ENCODE results near the gene TBX2. TPM values are rescaled to one million over a fixed set of nuclear protein-coding genes. Genes with fewer than 3 reads are reported as not detected.

Gene TBX2
- total RNA-seq, 1 experiment from 2014 or later: 0.08 TPM

- DNase-seq (ENCODE audit: low spot score): no peak
These were observed 11.9 kb upstream of the TBX2 start for GRCh38 chr17:61387511-61388305.

GRCh38 chr17:61388561-61389356, 10.9 kb upstream of the TBX2 start:
- no peak for DNase-seq (ENCODE audit: low spot score)

GRCh38 chr17:61389670-61390478, 9.8 kb upstream of the TBX2 start:
- DNase-seq (ENCODE audit: low spot score): peak; percentile 53

- DNase-seq (ENCODE audit: low spot score): no peak
These were observed 9.2 kb upstream of the TBX2 start for GRCh38 chr17:61390479-61390791.

GRCh38 chr17:61391595-61392291, 7.9 kb upstream of the TBX2 start:
- DNase-seq (ENCODE audit: low spot score): no peak

- no peak for DNase-seq (ENCODE audit: low spot score)
These were observed 7.0 kb upstream of the TBX2 start for GRCh38 chr17:61392679-61393078.

GRCh38 chr17:61393550-61393903, 6.1 kb upstream of the TBX2 start:
- no peak for DNase-seq (ENCODE audit: low spot score)

GRCh38 chr17:61393904-61394629, 5.6 kb upstream of the TBX2 start:
- DNase-seq (ENCODE audit: low spot score): no peak

GRCh38 chr17:61394630-61395408, 4.8 kb upstream of the TBX2 start:
- no peak for DNase-seq (ENCODE audit: low spot score)

GRCh38 chr17:61395409-61395982, 4.1 kb upstream of the TBX2 start:
- no peak for DNase-seq (ENCODE audit: low spot score)

GRCh38 chr17:61395983-61396585, 3.6 kb upstream of the TBX2 start:
- no peak for DNase-seq (ENCODE audit: low spot score)

- DNase-seq (ENCODE audit: low spot score): no peak
These were observed 3.0 kb upstream of the TBX2 start for GRCh38 chr17:61396586-61397085.

GRCh38 chr17:61397086-61397842, 2.4 kb upstream of the TBX2 start:
- DNase-seq (ENCODE audit: low spot score): no peak

GRCh38 chr17:61398721-61399130, 917 bp upstream of the TBX2 start:
- no peak for DNase-seq (ENCODE audit: low spot score)

- DNase-seq (ENCODE audit: low spot score): no peak
These were observed 548 bp downstream of the TBX2 start for GRCh38 chr17:61400066-61400716.

GRCh38 chr17:61400717-61401388, 1.2 kb downstream of the TBX2 start:
- DNase-seq (ENCODE audit: low spot score): no peak

GRCh38 chr17:61401389-61402072, 1.9 kb downstream of the TBX2 start:
- DNase-seq (ENCODE audit: low spot score): no peak
